Left renal cortex interstitium (tissue), 4 donors: ENCODE measurements around the gene PSAT1. TPM values are rescaled to one million over a fixed set of nuclear protein-coding genes. Genes with fewer than 3 reads are reported as not detected.

Experiments
- DNase-seq, 4 donors: peaks; one replicate each; pipeline ENCODE4 v3.0.0-alpha.2; 2013; ENCODE audit warnings: low read depth in 4 of 4, low spot score in 2 of 4, missing footprints in 1 of 4
- polyA plus RNA-seq, 4 donors: library from polyadenylated mRNA; unstranded; fragments of 120-200 nt; gene quantifications; one replicate each; pipeline ENCODE4 v1.2.1, GENCODE V29; 2013; ENCODE audit not compliant: insufficient read length in 4 of 4

Gene PSAT1
- polyA plus RNA-seq, 4 donors = 62.5 to 76.1 (median 63.1) TPM

DNA sequence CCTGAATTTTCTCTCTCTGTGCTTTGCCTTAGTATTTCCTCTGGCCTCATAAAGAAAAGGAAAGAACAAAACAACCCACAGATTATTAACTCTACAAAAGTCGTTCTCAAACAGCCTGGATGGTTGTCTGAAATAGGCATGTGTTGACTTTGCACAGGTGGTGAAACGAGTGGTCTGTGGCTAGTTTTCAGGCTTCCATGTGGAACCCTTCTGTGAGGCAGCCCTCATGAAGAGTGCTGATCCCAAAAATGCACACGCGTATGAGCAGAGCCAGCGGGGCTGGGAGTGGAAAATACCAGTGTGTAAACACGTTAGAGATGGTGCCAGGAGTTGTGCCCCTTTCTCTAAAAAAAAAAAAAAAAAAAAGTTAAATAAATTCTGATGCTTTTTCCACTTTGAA lies 4.9 kb upstream of the PSAT1 start:
- no peak for DNase-seq

DNA sequence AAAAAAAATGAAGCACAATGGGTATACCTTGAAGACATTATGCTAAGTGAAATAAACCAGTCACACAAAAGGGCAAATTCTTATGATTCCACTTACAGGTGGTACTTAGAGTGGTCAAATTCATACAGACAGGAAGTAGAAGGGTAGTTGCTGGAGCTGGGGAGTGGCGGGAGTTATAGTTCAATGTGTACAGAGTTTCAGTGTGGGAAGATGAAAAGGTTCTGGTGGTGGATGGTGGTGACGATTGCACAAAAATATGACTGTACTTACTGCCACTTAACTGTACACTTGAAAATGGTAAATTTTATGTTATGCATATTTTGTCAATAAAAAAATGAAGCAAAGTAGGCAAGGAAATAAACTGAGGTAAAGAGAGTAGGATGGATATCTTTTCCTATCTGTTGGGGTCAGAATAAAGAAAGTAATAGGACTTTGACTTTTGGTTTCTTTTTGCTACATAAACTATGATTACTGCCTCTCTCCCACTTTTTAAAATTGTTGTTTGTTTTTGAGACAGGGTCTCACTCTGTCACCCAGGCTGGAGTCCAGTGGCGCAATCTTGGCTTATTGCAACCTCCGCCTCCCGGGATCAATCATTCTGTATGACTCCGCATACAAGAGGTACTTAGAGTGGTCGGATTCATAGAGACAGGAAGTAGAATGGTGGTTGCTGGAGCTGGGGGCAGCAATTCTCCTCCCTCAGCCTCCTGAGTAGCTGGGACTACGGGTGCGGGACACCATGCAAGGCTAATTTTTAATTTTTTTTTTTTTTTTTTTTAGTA lies 4.0 kb upstream of the PSAT1 start:
- DNase-seq = no peak

DNA sequence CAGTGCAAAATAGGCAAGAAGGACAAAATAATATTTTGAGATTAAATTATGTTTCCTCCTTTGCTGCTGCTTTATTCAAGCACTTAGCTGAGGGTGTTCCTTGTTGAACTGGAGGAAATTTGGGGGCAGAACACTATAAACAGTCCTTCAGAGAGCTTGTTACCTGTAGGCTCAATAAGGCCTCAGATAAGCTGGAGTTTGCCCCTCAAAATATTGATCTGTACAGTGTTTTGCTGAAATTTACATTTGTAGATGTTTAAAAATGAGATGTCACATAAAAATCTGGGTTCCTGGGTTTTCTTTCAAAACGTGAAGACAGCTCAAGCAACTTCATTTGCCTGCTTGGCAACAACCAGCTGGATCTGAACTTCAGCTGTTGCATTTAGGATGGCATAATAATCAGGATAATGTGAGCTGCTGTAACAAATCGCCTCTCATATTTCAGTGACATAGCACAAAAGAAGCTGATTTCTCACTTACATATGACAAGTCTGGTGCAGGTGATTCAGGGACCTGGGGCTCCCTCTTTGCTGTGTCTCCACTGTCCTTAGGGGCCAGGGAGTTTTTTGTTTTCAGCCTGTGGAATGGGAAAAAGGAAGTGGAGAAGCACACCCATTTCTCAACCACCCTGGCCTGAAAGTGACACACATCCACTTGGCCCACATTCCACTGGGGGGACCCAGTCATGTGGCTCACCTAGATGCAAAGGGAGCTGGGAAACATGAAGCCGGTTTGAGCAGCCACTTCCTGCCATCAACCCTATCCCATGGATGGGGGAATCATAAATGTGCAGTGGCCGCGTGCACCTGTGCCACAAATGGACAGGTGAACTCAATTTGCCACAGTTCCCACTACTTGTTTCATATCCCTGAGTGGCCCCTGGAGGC lies 2.4 kb upstream of the PSAT1 start:
- DNase-seq = no peak

DNA sequence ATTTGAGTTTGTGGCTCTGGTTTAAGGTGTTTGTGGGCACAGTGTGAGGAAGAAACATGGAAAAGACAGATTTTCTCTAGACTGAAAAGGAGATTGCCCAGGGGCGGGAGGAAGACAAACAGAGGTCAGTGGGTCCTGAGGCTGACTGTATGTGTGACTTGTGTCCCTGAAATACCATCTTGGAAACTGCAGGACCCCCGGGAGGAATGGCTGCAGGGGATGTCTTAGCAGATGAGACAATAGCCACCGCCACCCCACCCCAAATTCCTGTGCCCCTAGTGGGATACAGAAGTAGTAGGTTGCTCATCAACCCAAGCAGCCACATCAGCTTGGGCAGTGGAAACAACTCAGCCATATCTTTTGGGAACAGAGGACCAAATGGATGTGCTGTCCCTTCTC lies 1.7 kb upstream of the PSAT1 start:
- no peak for DNase-seq

DNA sequence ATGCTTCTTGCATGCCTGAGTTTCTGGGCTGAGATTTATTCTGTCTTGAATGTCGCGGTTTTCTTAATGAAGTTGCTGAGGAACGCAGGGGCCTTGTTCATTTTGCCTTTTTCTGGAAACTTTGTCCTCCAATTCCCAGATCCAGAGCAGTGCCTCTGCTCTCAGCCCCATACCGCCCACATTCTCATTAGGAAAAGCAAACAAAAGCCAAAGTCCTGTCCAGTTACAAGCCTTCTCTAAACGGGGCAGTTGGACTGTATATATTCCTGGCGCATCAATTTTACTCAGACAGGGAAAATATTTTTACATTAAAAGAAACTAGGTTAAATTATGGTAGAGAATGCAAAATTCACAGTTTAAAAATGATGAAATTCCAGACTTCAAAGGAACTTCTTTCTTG lies 1.2 kb upstream of the PSAT1 start:
- peak in 1 of 4 donors; percentile 28 for DNase-seq

DNA sequence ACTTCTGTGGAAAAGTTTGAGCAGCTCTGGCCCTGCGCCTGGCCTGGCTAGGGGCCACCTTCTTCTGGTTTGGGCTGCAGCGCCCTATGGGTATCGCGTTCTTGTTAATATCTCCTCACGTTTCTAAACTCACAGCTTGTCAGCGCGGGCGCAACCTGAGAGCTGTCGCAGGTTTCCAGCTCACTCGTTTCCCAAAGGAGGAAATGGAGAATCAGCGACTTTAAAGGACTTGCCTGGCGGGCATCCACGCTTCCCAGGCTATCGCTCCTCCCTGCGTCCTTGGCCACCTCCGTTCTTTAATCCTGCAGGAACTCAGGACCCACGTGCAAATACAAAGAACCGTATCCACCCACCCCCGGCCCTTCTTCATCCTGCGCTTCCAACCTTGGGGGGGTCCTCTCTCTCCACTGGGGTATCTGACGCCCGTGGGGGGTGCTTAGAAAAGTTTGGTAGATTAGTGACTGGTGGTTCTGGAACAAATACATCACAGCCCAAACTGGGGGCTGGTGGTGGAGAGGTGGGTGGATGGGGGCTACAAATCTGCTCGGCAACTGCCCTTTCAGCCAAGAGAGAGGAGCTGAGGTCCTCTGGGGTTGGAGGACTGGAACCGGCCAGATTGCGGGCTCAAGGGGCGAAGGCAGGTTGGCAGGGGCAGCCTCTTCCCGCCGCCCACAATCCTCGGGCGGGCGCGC lies 578 bp upstream of the PSAT1 start:
- DNase-seq = peak in 2 of 4 donors; percentile 30 to 36

DNA sequence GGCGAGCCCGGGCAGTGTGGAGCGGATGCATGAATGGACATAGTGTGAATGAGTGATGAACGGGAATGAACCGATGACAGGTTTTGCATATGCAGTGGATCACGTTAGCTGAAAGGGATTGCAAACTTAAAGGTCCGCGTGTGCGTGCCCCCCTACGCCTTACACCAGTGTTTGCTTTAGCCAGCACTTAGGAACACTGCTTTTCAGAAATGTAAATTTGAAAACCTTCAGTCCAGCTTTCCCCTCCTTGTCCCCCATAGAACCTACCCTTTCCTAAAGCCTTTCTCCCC lies 692 bp downstream of the PSAT1 start:
- no peak for DNase-seq

DNA sequence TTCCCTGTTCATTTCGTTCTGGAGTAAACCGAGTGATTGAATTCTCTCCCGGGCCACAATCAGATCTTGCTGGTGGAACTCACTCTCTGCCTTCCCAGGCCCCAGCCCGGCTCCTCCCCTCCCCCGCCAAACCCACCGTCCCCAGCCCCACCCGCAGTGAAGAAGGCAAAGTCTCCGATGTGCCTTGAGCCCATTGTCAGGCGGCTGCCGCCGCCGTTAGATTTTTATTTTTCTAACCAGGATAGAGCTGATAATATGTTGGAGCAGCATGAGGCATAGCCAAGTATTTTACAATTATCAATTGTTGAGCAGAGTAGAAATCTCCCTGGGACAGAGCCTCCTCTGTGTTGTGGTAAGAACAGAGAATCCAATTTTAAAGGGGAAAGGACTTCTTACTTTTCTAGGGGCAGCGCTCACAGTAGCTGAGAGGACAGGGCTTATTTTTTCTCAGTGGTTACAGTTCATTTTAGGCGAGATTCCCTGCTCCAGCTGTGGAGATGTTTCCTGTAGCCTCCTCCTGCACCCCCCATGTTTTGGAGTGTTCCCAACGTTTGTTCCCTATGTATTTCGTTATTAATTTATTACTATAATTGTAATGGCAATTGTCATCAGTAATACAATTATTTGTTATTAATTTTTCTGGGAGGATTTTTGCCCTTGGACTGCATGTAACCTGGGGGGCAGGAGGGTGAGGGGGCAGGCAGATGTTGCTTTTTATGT lies 1.3 kb downstream of the PSAT1 start:
- no peak for DNase-seq

DNA sequence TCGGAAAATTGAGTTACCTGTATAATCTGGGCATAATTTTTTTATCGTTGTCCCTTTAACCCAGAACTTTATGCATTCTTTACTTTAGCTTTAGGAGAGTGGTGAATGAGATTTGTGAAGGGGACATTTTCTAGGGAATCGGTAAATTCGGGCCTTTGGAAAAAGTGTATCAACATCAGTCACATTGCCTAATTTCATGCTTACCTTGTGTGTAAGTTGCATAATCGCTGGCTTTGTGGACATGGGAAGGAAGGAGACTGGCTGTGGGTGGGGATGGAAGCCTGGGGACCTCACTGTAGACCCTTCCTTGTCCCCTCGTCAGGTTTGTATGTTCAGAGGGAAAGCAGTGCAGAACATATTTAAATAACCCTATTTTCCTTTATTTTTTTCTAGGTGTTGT lies 3.3 kb downstream of the PSAT1 start:
- DNase-seq = no peak

DNA sequence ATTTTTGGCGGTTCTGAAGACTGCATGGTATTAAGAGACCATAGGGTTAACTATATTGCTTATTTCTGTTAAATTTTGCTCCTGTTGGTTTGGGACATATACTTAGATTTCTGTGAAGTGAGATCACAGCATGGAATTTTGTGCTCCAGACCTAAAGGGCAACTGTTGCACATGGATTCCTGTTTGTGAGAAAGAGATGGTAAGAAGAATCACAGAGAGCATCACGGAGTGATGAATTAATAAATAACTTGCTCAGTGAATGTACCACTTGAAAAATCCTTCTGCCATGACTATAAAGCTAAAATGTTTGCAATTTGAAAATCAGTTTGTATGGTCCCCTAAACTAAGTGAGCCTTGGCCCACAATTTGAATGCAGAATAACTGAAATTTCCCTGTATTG lies 4.5 kb downstream of the PSAT1 start:
- no peak for DNase-seq

DNA sequence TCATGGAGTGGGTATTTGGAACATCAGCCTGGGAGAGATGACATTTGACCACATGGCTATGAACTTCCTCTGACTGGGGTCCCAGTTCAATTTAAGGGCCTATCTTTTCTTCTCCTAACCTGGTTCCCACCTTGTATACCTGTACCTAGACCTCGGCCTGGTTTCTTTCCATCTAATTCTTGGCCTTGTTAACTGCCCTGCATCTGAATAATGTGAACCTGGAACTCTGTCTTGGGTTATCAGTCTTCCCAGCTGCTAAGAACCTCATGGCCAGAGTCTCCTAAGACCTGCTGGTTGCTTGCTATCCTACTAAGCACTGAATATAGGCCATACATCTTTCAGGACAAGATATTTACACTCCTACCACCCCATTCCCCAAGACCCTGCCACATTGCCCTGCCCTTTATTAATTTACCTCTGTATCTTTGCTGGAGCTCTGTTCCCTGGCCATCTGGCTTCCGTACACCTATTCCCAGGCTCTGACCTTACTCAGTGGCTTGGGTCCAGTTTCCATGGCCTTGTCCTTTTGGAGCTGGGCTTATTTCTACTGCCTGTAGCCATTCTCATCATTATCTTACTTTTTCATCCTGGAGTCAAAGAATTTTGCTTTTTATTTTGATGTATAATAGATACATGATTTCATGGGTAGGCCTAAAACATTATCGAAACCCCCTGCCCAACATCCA lies 6.6 kb downstream of the PSAT1 start:
- DNase-seq = no peak

DNA sequence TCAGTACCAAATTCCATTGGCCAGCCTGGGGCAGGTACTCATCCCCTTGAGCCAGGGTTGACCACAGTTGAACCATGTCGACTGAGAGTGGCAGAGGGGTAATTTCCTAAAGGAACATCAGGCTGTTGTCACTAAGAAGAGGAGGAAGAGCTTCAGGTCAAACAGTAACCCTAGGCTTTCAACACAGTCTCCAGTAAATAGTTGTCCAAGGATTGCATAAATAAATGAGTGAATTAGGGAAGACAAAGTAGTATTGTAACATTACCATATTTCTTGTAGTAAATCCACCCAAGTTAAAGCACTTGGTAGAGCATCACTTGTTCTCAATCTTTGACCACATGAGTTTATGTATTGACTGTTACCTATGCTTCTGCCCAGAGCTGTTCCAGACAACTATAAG lies 7.4 kb downstream of the PSAT1 start:
- DNase-seq = no peak

DNA sequence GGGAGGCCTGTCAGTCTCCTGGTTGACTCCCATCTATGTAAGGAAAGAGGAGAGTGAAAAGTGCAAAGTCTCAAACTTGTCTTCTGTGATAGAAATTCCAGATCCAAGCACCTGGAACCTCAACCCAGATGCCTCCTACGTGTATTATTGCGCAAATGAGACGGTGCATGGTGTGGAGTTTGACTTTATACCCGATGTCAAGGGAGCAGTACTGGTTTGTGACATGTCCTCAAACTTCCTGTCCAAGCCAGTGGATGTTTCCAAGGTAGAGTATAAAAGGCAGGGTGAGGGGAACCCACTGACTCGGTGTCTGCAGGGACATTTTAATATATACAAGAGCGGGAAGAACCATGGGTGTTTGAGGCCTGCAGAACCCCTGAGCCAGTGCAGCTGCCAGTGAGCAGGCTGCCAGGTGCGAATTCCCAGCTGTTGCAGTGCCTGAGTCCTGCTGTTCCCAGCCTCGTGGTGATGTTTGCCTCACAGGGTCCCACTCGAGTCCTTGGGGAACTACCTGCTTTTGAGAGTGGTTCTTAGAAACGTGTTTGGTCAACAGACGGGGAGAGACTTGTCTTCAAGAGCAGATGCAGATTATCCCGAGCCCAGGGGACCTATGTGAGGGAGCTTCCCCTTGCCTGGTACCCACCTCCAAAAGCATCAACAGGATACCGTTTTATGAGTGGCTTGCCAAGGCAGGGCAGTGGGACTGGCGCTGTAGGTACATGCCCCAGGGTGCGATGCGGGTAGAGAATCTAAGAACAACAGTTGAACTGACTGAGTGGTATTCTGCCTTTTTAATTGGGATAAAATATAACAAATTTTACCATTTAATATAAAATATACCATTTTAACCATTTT lies 9.5 kb downstream of the PSAT1 start:
- DNase-seq = no peak

DNA sequence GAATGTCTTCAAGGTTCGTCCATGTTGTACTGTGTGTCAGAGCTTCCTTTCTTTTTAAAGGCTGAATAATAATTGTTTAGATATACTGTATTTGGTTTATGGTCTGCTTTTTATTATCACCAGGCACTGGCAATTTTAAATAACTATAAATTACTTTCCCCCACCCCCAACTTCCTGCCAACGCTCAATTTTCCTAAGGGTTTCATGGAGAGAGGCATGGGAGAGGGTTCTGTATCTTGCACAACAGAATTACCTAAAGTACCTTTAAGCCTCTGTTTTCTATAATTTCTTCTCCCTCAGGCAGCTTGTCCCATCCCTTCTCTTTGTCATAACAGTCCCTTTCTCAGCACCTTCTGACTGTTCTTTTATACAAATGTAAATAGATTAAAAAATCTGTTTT lies 10.4 kb downstream of the PSAT1 start:
- no peak for DNase-seq

DNA sequence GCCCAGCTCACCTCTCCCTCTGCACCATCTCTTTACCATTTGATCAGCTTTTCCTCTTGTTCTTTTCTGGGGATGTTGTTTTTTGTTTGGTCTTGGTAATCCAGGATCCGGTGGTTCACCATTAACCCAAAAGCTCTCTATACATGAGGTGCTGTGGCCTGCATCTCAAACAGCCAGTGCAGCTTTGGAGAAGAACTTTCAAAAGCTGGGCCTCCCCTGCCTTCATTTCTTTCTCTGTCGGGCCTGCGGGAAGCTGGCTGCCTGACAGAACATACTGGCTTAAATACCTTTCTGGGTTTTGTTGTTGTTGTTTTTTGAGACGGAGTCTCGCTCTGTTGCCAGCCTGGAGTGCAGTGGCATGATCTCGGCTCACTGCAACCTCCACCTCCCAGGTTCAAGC lies 12.1 kb downstream of the PSAT1 start:
- DNase-seq = no peak

DNA sequence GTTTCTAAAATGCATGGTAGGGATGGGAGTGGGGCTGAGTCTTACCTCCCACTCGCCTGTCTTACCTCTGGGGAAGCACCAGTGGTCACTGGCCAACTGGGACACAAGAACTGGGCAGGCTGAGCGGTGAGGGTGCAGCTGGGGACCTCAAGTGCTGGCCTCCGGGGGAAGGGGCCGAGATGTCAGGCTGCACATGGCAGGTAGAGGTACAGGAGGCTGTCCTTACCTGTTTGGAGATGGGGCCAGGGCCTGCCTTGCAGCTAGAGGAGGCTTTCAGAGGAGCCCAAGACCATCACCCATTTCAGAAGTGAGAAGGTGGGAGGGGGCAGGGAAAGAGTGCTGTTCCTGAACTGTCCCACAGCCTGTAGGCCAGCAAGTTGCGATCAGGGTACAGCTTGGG lies 14.2 kb downstream of the PSAT1 start:
- DNase-seq = no peak

DNA sequence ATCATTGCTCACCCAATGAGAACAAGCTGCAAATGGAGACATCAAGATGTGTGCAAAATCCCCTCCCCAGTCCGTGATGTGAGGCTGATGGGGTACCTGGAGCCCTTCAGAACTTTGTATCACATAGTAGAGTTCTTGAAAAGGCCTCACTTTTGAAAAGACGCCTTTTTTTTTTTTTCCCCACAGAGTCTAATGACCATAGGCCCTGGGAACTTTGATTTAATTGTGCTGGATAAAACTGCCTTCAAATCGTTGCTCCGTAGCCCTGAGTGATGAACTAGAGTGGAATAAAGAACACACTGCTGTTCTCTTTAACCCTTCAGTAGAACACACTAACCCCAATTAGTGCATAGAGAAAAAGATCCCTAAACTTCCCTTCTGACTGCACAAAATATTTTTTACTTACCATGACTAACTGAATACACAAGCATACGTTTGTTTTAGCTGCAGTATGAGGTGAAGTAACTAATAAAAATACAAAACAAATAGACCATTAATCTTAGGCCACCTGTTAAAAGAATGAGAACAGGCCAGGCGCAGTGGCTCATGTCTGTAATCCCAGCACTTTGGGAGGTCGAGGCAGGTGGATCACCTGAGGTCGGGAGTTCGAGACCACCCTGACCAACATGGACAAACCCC lies 15.1 kb downstream of the PSAT1 start:
- DNase-seq = no peak

DNA sequence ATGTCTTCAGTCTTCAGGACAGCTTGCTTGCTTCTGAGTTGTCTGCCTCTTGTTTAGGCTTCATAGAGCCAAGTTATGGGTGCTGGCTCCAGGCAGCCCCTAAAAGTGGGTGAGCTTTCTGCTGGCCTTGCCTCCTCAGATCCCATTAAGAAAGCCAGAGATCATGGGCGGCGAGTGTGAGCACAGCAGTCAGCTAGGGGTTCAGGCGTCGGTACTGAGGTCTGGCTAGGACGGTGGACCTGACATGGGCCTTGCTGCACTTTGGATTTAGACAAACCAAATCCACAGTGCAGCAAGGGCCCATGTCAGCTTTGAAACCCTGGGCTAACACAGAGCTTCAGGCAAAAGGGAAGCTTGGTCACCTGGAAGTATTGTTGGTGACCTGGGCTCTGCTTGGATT lies 17.6 kb downstream of the PSAT1 start:
- no peak for DNase-seq
